MM.1S (cell line): ENCODE measurements around the gene NUAK1.

Source experiments
- DNase-seq: peaks from one replicate; pipeline ENCODE4 v3.0.0-alpha.2; 2015
- H2AFZ ChIP-seq: fragments of 300-600 bp; sonication (generic); 2 replicates; pipeline ENCODE4 v1.6.0; 2016; ENCODE audit warnings: antibody characterized with exemption, low read length
- H3F3A ChIP-seq: fragments of 300-600 bp; sonication (generic); 2 replicates; pipeline ENCODE4 v1.6.1; 2016; ENCODE audit warnings: mild to moderate bottlenecking, antibody characterized with exemption, low read length, moderate library complexity, mixed read lengths; ENCODE audit not compliant: insufficient read depth
- H3K27ac ChIP-seq: fragments of 300-600 bp; sonication (generic); 2 replicates; pipeline ENCODE4 v1.5.1; 2016; ENCODE audit warnings: mild to moderate bottlenecking, low read length
- H3K27me3 ChIP-seq: fragments of 300-600 bp; sonication (generic); replicated peaks from 2 replicates; pipeline ENCODE4 v1.6.0; 2016; ENCODE audit warnings: low read length; ENCODE audit not compliant: insufficient read depth
- H3K36me3 ChIP-seq: fragments of 300-600 bp; sonication (generic); replicated peaks from 2 replicates; pipeline ENCODE4 v1.6.1; 2016; ENCODE audit warnings: mild to moderate bottlenecking, low read length, mixed read lengths; ENCODE audit not compliant: insufficient read depth
- H3K4me1 ChIP-seq: fragments of 300-600 bp; sonication (generic); 2 replicates; pipeline ENCODE4 v1.6.1; 2016; ENCODE audit warnings: low read length, mixed read lengths
- H3K4me2 ChIP-seq: fragments of 300-600 bp; sonication (generic); 2 replicates; pipeline ENCODE4 v1.6.0; 2016; ENCODE audit warnings: low read depth, low read length
- H3K4me3 ChIP-seq: fragments of 300-600 bp; sonication (generic); 2 replicates; pipeline ENCODE4 v1.5.1; 2016; ENCODE audit warnings: low read length, mixed read lengths
- H3K79me2 ChIP-seq: fragments of 300-600 bp; sonication (generic); 2 replicates; pipeline ENCODE4 v1.6.1; 2016; ENCODE audit warnings: mixed run types, low read length, mixed read lengths
- H3K9ac ChIP-seq: fragments of 300-600 bp; sonication (generic); 2 replicates; pipeline ENCODE4 v1.6.1; 2016; ENCODE audit warnings: low read length, mixed read lengths
- H3K9me2 ChIP-seq: fragments of 300-600 bp; sonication (generic); replicated peaks from 2 replicates; pipeline ENCODE4 v1.6.1; 2016; ENCODE audit warnings: mild to moderate bottlenecking, low read length, mixed read lengths; ENCODE audit not compliant: insufficient read depth
- H3K9me3 ChIP-seq: fragments of 300-600 bp; sonication (generic); replicated peaks from 2 replicates; pipeline ENCODE4 v1.6.1; 2016; ENCODE audit warnings: mild to moderate bottlenecking, low read length, mixed read lengths; ENCODE audit not compliant: insufficient read depth
- H4K20me1 ChIP-seq: fragments of 300-600 bp; sonication (generic); 2 replicates; pipeline ENCODE4 v1.6.1; 2016; ENCODE audit warnings: mild to moderate bottlenecking, low read length, moderate library complexity, mixed read lengths; ENCODE audit not compliant: insufficient read depth
- CTCF ChIP-seq: fragments of 300-600 bp; sonication (generic); IDR thresholded peaks from 2 replicates; pipeline ENCODE4 v1.5.1; 2016; ENCODE audit warnings: antibody characterized with exemption, low read length, mixed read lengths
- EZH2 ChIP-seq: fragments of 300-600 bp; sonication (generic); optimal IDR thresholded peaks from 2 replicates; pipeline ENCODE3; 2017; ENCODE audit warnings: low read depth, mild to moderate bottlenecking, antibody characterized with exemption, low read length, mixed read lengths
- EZH2phosphoT487 ChIP-seq: fragments of 300-600 bp; sonication (generic); IDR thresholded peaks from 2 replicates; pipeline ENCODE4 v1.6.1; 2018; ENCODE audit warnings: antibody characterized with exemption, low read length

The NUAK1 gene

DNA sequence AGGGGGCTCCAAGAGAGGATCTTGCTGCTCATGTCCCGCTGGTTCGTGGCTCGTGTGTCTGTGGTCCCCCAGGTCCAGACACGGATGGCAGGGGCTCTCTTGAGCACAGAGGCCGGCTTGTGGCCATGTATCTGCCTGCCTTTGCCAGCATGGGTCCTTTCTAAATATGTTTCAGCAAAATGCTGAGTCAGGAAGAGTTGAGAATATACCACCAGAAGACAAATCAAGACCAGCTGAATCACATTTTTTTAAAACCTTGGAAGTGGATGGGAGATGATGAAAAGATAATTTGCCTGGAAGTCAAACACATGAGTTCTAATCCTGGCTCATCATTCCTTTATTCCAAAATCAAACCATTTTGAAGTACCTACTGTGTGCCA lies 58.0 kb downstream of the NUAK1 start:
- H3K27ac ChIP-seq, result no peak overlapping the region
- no peak overlapping the region for H3K4me2 ChIP-seq
- H3K9me2 ChIP-seq, result no peaks in the 10 kb centered on the region
- TF ChIP-seq EZH2 (no peak), EZH2phosphoT487 (no peak), CTCF (no peak)
- no peak for DNase-seq
- peaks cover 7% of the 10 kb centered on the region; the same call in 1 of the 2 replicates for H3K36me3 ChIP-seq
- H4K20me1 ChIP-seq, result no peaks in the 10 kb centered on the region
- H3K4me3 ChIP-seq, result no peak overlapping the region
- no peaks in the 10 kb centered on the region for H3K4me1 ChIP-seq
- no peaks in the 10 kb centered on the region for H3F3A ChIP-seq
- no peak overlapping the region for H3K9ac ChIP-seq
- no peak overlapping the region for H2AFZ ChIP-seq
- no peaks in the 10 kb centered on the region for H3K9me3 ChIP-seq
- peaks cover 20% of the 10 kb centered on the region; the same call in 1 of the 2 replicates for H3K79me2 ChIP-seq
- no peaks in the 10 kb centered on the region for H3K27me3 ChIP-seq

GRCh38 chr12:106080041-106080790 lies 58.5 kb downstream of the NUAK1 start:
- Histone ChIP-seq H3K79me2 (peaks cover 20% of the 10 kb centered on the region; the same call in 1 of the 2 replicates), H2AFZ (no peak overlapping the region), H3F3A (no peaks in the 10 kb centered on the region), H3K4me3 (no peak overlapping the region), H4K20me1 (no peaks in the 10 kb centered on the region), H3K9me3 (no peaks in the 10 kb centered on the region), H3K4me2 (no peak overlapping the region), H3K4me1 (no peaks in the 10 kb centered on the region), H3K27me3 (no peaks in the 10 kb centered on the region), H3K9me2 (no peaks in the 10 kb centered on the region), H3K9ac (no peak overlapping the region), H3K27ac (no peak overlapping the region), H3K36me3 (peaks cover 7% of the 10 kb centered on the region; the same call in 1 of the 2 replicates)
- TF ChIP-seq EZH2phosphoT487, result no peak
- TF ChIP-seq EZH2, result no peak
- TF ChIP-seq CTCF, result no peak
- no peak for DNase-seq

- Histone ChIP-seq H3K79me2 (peaks cover 22% of the 10 kb centered on the region; the same call in 1 of the 2 replicates), H3K9ac (no peak overlapping the region), H3F3A (no peaks in the 10 kb centered on the region), H3K4me1 (no peaks in the 10 kb centered on the region), H3K36me3 (peaks cover 7% of the 10 kb centered on the region; the same call in 1 of the 2 replicates), H4K20me1 (no peaks in the 10 kb centered on the region), H3K27me3 (no peaks in the 10 kb centered on the region), H2AFZ (no peak overlapping the region), H3K27ac (no peak overlapping the region), H3K4me2 (no peak overlapping the region), H3K9me3 (no peaks in the 10 kb centered on the region), H3K9me2 (no peaks in the 10 kb centered on the region), H3K4me3 (no peak overlapping the region)
- TF ChIP-seq EZH2, result no peak
- TF ChIP-seq EZH2phosphoT487, result no peak
- no peak for TF ChIP-seq CTCF
- no peak for DNase-seq
These were observed 59.5 kb downstream of the NUAK1 start for GRCh38 chr12:106079148-106079738.
